Measurements from ENCODE around the gene RNF169. TPM values are rescaled to one million over a fixed set of nuclear protein-coding genes. Genes with fewer than 3 reads are reported as not detected.
A peak's percentile ranks its signal among the peaks of the same experiment; 100 is the strongest.

RNF169 gene
- polyA plus RNA-seq, 2 of the 4 experiments (the other 2 are of a cell fraction) = 6.3 to 11.1 TPM

GRCh38 chr11:74778581-74778980 is 29.9 kb downstream of the RNF169 start:
- no peak for DNase-seq (ENCODE audit: low read depth in 1 of 2, low spot score in 1 of 2)
- peaks cover 13% of the 10 kb centered on the region for H3K4me1 ChIP-seq
- no peak for ATAC-seq
- CTCF ChIA-PET = interaction anchor here (1.2 kb wide), 1 partner anchor 11 kb away, joined by 3 read pairs; no protein-coding TSS in a partner anchor
- no peak for TF ChIP-seq E2F6 (IDR thresholded peaks at IDR 0.05; ENCODE audit: borderline replicate concordance, low read depth)
- no peak for TF ChIP-seq ZFP36 (IDR thresholded peaks at IDR 0.05; ENCODE audit: borderline replicate concordance, partially characterized antibody)
- no peak for TF ChIP-seq RARB (CRISPR knock-in tag; IDR thresholded peaks at IDR 0.05)
- TF ChIP-seq RFX5 (IDR thresholded peaks at IDR 0.05) = no peak
- no peak for TF ChIP-seq JUNB (IDR thresholded peaks at IDR 0.05)
- TF ChIP-seq BHLHE40 (IDR thresholded peaks at IDR 0.05; ENCODE audit: low read depth, low read length) = no peak
- 92% methylated on average over 6 of the region's 6 CpGs for WGBS (ENCODE audit: missing lambda C conversion rate)
- POLR2A ChIA-PET = no interaction called here
- no peak overlapping the region for H3K4me3 ChIP-seq
- no peaks in the 10 kb centered on the region for H3K9me3 ChIP-seq
- H3K27ac ChIP-seq = no peak overlapping the region
- H3K4me2 ChIP-seq = no peak overlapping the region
- no peak for FAIRE-seq

- Histone ChIP-seq H3K27ac (no peak overlapping the region), H3K4me3 (no peak overlapping the region), H3K9me3 (no peaks in the 10 kb centered on the region), H3K4me2 (no peak overlapping the region), H3K4me1 (peaks cover 13% of the 10 kb centered on the region)
- no peak for FAIRE-seq
- TF ChIP-seq RFX5 (IDR thresholded peaks at IDR 0.05) (no peak), HMGXB4 (CRISPR knock-in tag; IDR thresholded peaks at IDR 0.05; ENCODE audit: borderline replicate concordance) (no peak), ELK1 (IDR thresholded peaks at IDR 0.05; ENCODE audit: low read depth, low read length) (no peak), NFE2L2 (conservative IDR thresholded peaks at IDR 0.05; ENCODE audit: low read length) (no peak), CHD2 (IDR thresholded peaks at IDR 0.05; ENCODE audit: low read length, partially characterized antibody) (no peak), ATOH8 (CRISPR knock-in tag; IDR thresholded peaks at IDR 0.05; ENCODE audit: low read depth) (no peak)
- no peak for DNase-seq (ENCODE audit: low read depth in 1 of 2, low spot score in 1 of 2)
- POLR2A ChIA-PET = no interaction called here
- no peak for ATAC-seq
- CTCF ChIA-PET = interaction anchor here (1.3 to 2.2 kb wide), 2 partner anchors 10 to 12 kb away, joined by 3 to 6 read pairs; no protein-coding TSS in a partner anchor
- 84% methylated on average over 4 of the region's 4 CpGs for WGBS (ENCODE audit: missing lambda C conversion rate)
Observed at GRCh38 chr11:74780248-74781005, 31.8 kb downstream of the RNF169 start.

GRCh38 chr11:74783241-74783871 is 34.7 kb downstream of the RNF169 start:
- Histone ChIP-seq H3K27ac (peak overlapping the region in 1 of 2 experiments; percentile 55; a peak in 3 of 6 replicates), H3K4me2 (peak overlapping the region; percentile 41; the same call in 2 of the 3 replicates), H3K9me3 (no peaks in the 10 kb centered on the region), H3K4me3 (no peak overlapping the region), H3K4me1 (peaks cover 13% of the 10 kb centered on the region)
- 67% methylated on average over 2 of the region's 2 CpGs for WGBS (ENCODE audit: missing lambda C conversion rate)
- POLR2A ChIA-PET = no interaction called here
- CTCF ChIA-PET = interaction anchor here (1.8 kb wide), 1 partner anchor 57 kb away, joined by 5 read pairs; no protein-coding TSS in a partner anchor
- DNase-seq (ENCODE audit: low read depth in 1 of 2, low spot score in 1 of 2) = peak in 1 of 2 experiments; percentile 18
- TF ChIP-seq JUNB (IDR thresholded peaks at IDR 0.05) = no peak
- no peak for TF ChIP-seq NFE2L2 (conservative IDR thresholded peaks at IDR 0.05; ENCODE audit: low read length)
- no peak for TF ChIP-seq PHF8 (IDR thresholded peaks at IDR 0.05; ENCODE audit: borderline replicate concordance, low read depth)
- no peak for TF ChIP-seq ELK1 (IDR thresholded peaks at IDR 0.05; ENCODE audit: low read depth, low read length)
- TF ChIP-seq RAD21 (conservative IDR thresholded peaks at IDR 0.05 in 1 of 2, IDR thresholded peaks at IDR 0.05 in 1 of 2) = no peak
- no peak for TF ChIP-seq HOXB5 (CRISPR knock-in tag; IDR thresholded peaks at IDR 0.05)
- no peak for TF ChIP-seq BHLHE40 (IDR thresholded peaks at IDR 0.05; ENCODE audit: low read depth, low read length)
- peak in 1 of 2 experiments; percentile 76; a peak in 3 of 6 replicates for ATAC-seq
- no peak for FAIRE-seq
